Fibroblast of lung (primary cell): ENCODE data around the gene ADAMTS17. TPM values are rescaled to one million over a fixed set of nuclear protein-coding genes. Genes with fewer than 3 reads are reported as not detected.

Experiments used
- DNase-seq, 2 donors: peaks; one replicate each; pipeline versions ENCODE4 v3.0.0 to v3.0.0-alpha.2; 2010; ENCODE audit warnings: low read depth in 2 of 2
- H2AFZ ChIP-seq: 2 replicates; pipeline ENCODE4 v1.5.1; 2012; ENCODE audit warnings: low read length, control low read depth, inconsistent platforms
- H3K27ac ChIP-seq: 2 replicates; pipeline ENCODE4 v1.5.1; 2011; ENCODE audit warnings: low read length, control low read depth; ENCODE audit not compliant: insufficient read depth
- H3K27me3 ChIP-seq: 2 replicates; pipeline ENCODE4 v1.5.1; 2011; ENCODE audit warnings: mild to moderate bottlenecking, low read length; ENCODE audit not compliant: control insufficient read depth, insufficient read depth
- H3K36me3 ChIP-seq: 2 replicates; pipeline ENCODE4 v1.5.1; 2011; ENCODE audit warnings: low read length; ENCODE audit not compliant: control insufficient read depth, insufficient read depth
- H3K4me1 ChIP-seq: 2 replicates; pipeline ENCODE4 v1.5.1; 2011; ENCODE audit warnings: low read length; ENCODE audit not compliant: control insufficient read depth, insufficient read depth; ENCODE audit errors: extremely low read depth
- H3K4me2 ChIP-seq: 2 replicates; pipeline ENCODE4 v1.5.1; 2011; ENCODE audit warnings: low read length, control low read depth; ENCODE audit not compliant: insufficient read depth; ENCODE audit errors: extremely low read depth
- H3K4me3 ChIP-seq, 4 experiments: fragments of 200-600 bp in 1 of 4; sonication (generic) in 1 of 4; replicated peaks in 1 of 4; 2 replicates each; pipeline ENCODE4 v1.5.1; 2011 to 2016; ENCODE audit warnings: low read length in 4 of 4, low read depth in 3 of 4, mild to moderate bottlenecking in 3 of 4, control low read depth in 2 of 4, inconsistent platforms in 1 of 4, mixed read lengths in 1 of 4; ENCODE audit not compliant: insufficient read depth in 1 of 4; ENCODE audit errors: control extremely low read depth in 1 of 4
- H3K79me2 ChIP-seq: 2 replicates; pipeline ENCODE4 v1.5.1; 2012; ENCODE audit warnings: mild to moderate bottlenecking, low read length, inconsistent platforms; ENCODE audit not compliant: control insufficient read depth, insufficient read depth
- H3K9ac ChIP-seq: 2 replicates; pipeline ENCODE4 v1.5.1; 2011; ENCODE audit warnings: mild to moderate bottlenecking, low read length, control low read depth; ENCODE audit not compliant: insufficient read depth
- H3K9me3 ChIP-seq: 2 replicates; pipeline ENCODE4 v1.5.1; 2012; ENCODE audit warnings: low read depth, low read length; ENCODE audit not compliant: control insufficient read depth, insufficient read depth
- H4K20me1 ChIP-seq: 2 replicates; pipeline ENCODE4 v1.5.1; 2011; ENCODE audit warnings: low read length; ENCODE audit not compliant: control insufficient read depth, insufficient read depth; ENCODE audit errors: extremely low read depth
- CTCF ChIP-seq, 2 donors: IDR thresholded peaks in 1 of 2; conservative IDR thresholded peaks in 1 of 2; 1 replicate in 1 of 2; 2 replicates in 1 of 2; pipeline ENCODE4 v1.5.1; 2011 to 2012; ENCODE audit warnings: low read length in 2 of 2, control low read depth in 1 of 2, inconsistent platforms in 1 of 2, low read depth in 1 of 2, mild to moderate bottlenecking in 1 of 2
- EZH2 ChIP-seq: IDR thresholded peaks from 2 replicates; pipeline ENCODE4 v1.5.1; 2012; ENCODE audit warnings: low read length, control low read depth, mild to moderate bottlenecking; ENCODE audit errors: missing control alignments
- polyA plus RNA-seq, 2 donors: library from polyadenylated mRNA; depleted of rRNA in 1 of 2; stranded (reverse) in 1 of 2; unstranded in 1 of 2; fragments of >200 nt; gene quantifications; 2 replicates each; pipeline ENCODE4 v1.2.1, GENCODE V29; 2011 to 2012; ENCODE audit warnings: missing spikeins in 1 of 2
- total RNA-seq: library from RNA; depleted of rRNA; stranded (reverse); fragments of >200 nt; gene quantifications from 2 replicates; pipeline ENCODE4 v1.2.1, GENCODE V29; 2014

Gene ADAMTS17
- total and polyA plus RNA-seq, 2 donors (not counting 1 experiment from before 2014, with no cell fraction given), result 0.09 to 0.17 TPM

- H3K27me3 ChIP-seq, result no peaks in the 10 kb centered on the region
- no peak for TF ChIP-seq EZH2
- no peak for TF ChIP-seq CTCF (conservative IDR thresholded peaks at IDR 0.05 in 1 of 2, IDR thresholded peaks at IDR 0.05 in 1 of 2; ENCODE audit: low read depth in 1 of 2, low read length in 2 of 2)
- H3K4me3 ChIP-seq, result no peak overlapping the region
- H3K9ac ChIP-seq, result no peak overlapping the region
- H3K9me3 ChIP-seq, result no peaks in the 10 kb centered on the region
- H3K79me2 ChIP-seq, result no peaks in the 10 kb centered on the region
- no peak overlapping the region for H2AFZ ChIP-seq
- no peaks in the 10 kb centered on the region for H4K20me1 ChIP-seq
- no peak overlapping the region for H3K4me2 ChIP-seq
- no peaks in the 10 kb centered on the region for H3K36me3 ChIP-seq
- DNase-seq, result no peak
- no peaks in the 10 kb centered on the region for H3K4me1 ChIP-seq
- no peak overlapping the region for H3K27ac ChIP-seq
These were observed 368.4 kb downstream of the ADAMTS17 start for GRCh38 chr15:99973351-99973750.

- Histone ChIP-seq H3K4me1 (no peaks in the 10 kb centered on the region), H3K36me3 (no peaks in the 10 kb centered on the region), H3K79me2 (no peaks in the 10 kb centered on the region), H2AFZ (no peak overlapping the region), H4K20me1 (no peaks in the 10 kb centered on the region), H3K9ac (no peak overlapping the region), H3K4me2 (no peak overlapping the region), H3K27ac (no peak overlapping the region), H3K4me3 (no peak overlapping the region), H3K27me3 (no peaks in the 10 kb centered on the region), H3K9me3 (no peaks in the 10 kb centered on the region)
- DNase-seq, result no peak
- TF ChIP-seq CTCF (conservative IDR thresholded peaks at IDR 0.05 in 1 of 2, IDR thresholded peaks at IDR 0.05 in 1 of 2; ENCODE audit: low read depth in 1 of 2, low read length in 2 of 2), result no peak
- no peak for TF ChIP-seq EZH2
These were observed 370.8 kb downstream of the ADAMTS17 start for GRCh38 chr15:99970891-99971430.

DNA sequence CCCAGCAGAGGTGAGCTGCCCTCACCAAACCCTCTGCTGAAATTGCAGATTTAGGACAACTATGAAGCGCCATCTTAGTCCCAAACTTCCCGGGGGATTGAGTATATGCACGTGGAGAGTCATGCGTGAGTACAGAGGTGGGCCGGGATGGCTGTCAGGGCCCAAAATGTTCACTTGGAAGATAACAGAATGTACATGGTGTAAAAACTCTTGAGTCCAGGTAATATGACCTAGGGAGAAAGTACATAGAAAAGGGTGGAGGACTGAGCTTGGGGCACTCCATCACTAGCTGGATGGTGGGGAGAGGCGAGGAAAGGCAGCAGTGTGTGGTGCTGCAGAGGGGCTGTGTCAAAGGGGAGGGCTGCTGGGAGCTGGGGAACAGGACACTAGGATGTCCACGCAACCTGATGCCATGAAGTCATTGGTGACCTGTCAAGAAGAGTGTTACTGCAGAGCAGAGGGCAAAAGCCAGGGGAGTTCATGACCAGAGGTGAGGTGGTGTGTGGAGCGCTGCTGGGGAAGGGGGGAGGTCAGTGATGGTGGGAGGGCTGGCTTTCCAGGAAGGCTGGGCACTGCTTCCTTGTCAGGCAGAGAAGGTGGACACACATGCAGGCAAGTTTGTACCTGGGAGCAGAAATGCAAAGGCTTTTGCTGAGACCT, 372.4 kb downstream of the ADAMTS17 start:
- no peaks in the 10 kb centered on the region for H3K9me3 ChIP-seq
- no peaks in the 10 kb centered on the region for H3K79me2 ChIP-seq
- no peak overlapping the region for H3K4me3 ChIP-seq
- no peak overlapping the region for H3K9ac ChIP-seq
- H3K27ac ChIP-seq, result no peak overlapping the region
- TF ChIP-seq CTCF (conservative IDR thresholded peaks at IDR 0.05 in 1 of 2, IDR thresholded peaks at IDR 0.05 in 1 of 2; ENCODE audit: low read depth in 1 of 2, low read length in 2 of 2), result no peak
- TF ChIP-seq EZH2, result no peak
- no peaks in the 10 kb centered on the region for H3K27me3 ChIP-seq
- no peaks in the 10 kb centered on the region for H3K4me1 ChIP-seq
- no peaks in the 10 kb centered on the region for H4K20me1 ChIP-seq
- no peak overlapping the region for H2AFZ ChIP-seq
- no peak overlapping the region for H3K4me2 ChIP-seq
- no peaks in the 10 kb centered on the region for H3K36me3 ChIP-seq
- no peak for DNase-seq
